H9 (cell line): Measurements from ENCODE around the gene RRBP1. TPM values are rescaled to one million over a fixed set of nuclear protein-coding genes. Genes with fewer than 3 reads are reported as not detected.

Experiments
- DNase-seq: peaks from one replicate; pipeline ENCODE4 v3.0.0-alpha.2; 2017
- H2AFZ ChIP-seq: one replicate; pipeline ENCODE4 v1.6.1; 2013; ENCODE audit warnings: mild to moderate bottlenecking, low read length, control low read depth, moderate library complexity
- H2AK5ac ChIP-seq: 2 replicates; pipeline ENCODE4 v1.6.1; 2013; ENCODE audit warnings: low read length, control low read depth, mixed read lengths; ENCODE audit not compliant: insufficient read length
- H2BK120ac ChIP-seq: one replicate; pipeline ENCODE4 v1.6.1; 2013; ENCODE audit warnings: low read depth, mild to moderate bottlenecking, low read length, control low read depth, inconsistent platforms; ENCODE audit not compliant: poor library complexity, severe bottlenecking
- H2BK12ac ChIP-seq: 2 replicates; pipeline ENCODE4 v1.6.1; 2013; ENCODE audit warnings: low read length, control low read depth, mixed read lengths, low read depth; ENCODE audit not compliant: insufficient read length
- H2BK15ac ChIP-seq: 2 replicates; pipeline ENCODE4 v1.6.1; 2013; ENCODE audit warnings: low read depth, low read length, control low read depth
- H2BK20ac ChIP-seq: one replicate; pipeline ENCODE4 v1.6.1; 2013; ENCODE audit warnings: low read depth, mild to moderate bottlenecking, low read length, control low read depth, inconsistent platforms; ENCODE audit not compliant: poor library complexity, severe bottlenecking
- H2BK5ac ChIP-seq: 2 replicates; pipeline ENCODE4 v1.6.1; 2013; ENCODE audit warnings: low read length, control low read depth, mixed read lengths; ENCODE audit not compliant: insufficient read length
- H3K14ac ChIP-seq: 2 replicates; pipeline ENCODE4 v1.6.1; 2013; ENCODE audit warnings: low read length, control low read depth; ENCODE audit not compliant: insufficient read depth
- H3K18ac ChIP-seq: 2 replicates; pipeline ENCODE4 v1.6.1; 2013; ENCODE audit warnings: low read depth, mild to moderate bottlenecking, mixed read lengths, low read length, control low read depth; ENCODE audit not compliant: insufficient read length
- H3K23ac ChIP-seq: 2 replicates; pipeline ENCODE4 v1.6.1; 2013; ENCODE audit warnings: low read length, control low read depth, mixed read lengths, low read depth; ENCODE audit not compliant: insufficient read length
- H3K23me2 ChIP-seq: 2 replicates; pipeline ENCODE4 v1.6.1; 2013; ENCODE audit warnings: low read depth, mild to moderate bottlenecking, mixed read lengths, low read length, control low read depth; ENCODE audit not compliant: insufficient read length, poor library complexity, severe bottlenecking
- H3K27ac ChIP-seq: 2 replicates; pipeline ENCODE4 v1.5.1; 2013; ENCODE audit warnings: low read length, control low read depth, mixed read lengths, low read depth; ENCODE audit not compliant: insufficient read length
- H3K27me3 ChIP-seq: 2 replicates; pipeline ENCODE4 v1.6.1; 2013; ENCODE audit warnings: low read length, control low read depth, inconsistent platforms; ENCODE audit not compliant: insufficient read depth
- H3K4ac ChIP-seq: 2 replicates; pipeline ENCODE4 v1.6.1; 2013; ENCODE audit warnings: low read depth, mild to moderate bottlenecking, control low read depth, inconsistent platforms, low read length, moderate library complexity
- H3K4me1 ChIP-seq: 2 replicates; pipeline ENCODE4 v1.6.1; 2013; ENCODE audit warnings: low read length, control low read depth, inconsistent platforms; ENCODE audit not compliant: insufficient read depth
- H3K4me2 ChIP-seq: 2 replicates; pipeline ENCODE4 v1.6.1; 2013; ENCODE audit warnings: low read length, control low read depth, mixed read lengths; ENCODE audit not compliant: insufficient read length, insufficient read depth
- H3K56ac ChIP-seq: 2 replicates; pipeline ENCODE4 v1.6.1; 2013; ENCODE audit warnings: low read depth, mild to moderate bottlenecking, mixed read lengths, low read length, control low read depth; ENCODE audit not compliant: insufficient read length
- H3K79me1 ChIP-seq: 2 replicates; pipeline ENCODE4 v1.6.1; 2013; ENCODE audit warnings: low read depth, mild to moderate bottlenecking, moderate library complexity, low read length, control low read depth, inconsistent platforms; ENCODE audit not compliant: insufficient read depth, poor library complexity, severe bottlenecking
- H3K79me2 ChIP-seq: 2 replicates; pipeline ENCODE4 v1.6.1; 2013; ENCODE audit warnings: low read length, control low read depth, inconsistent platforms; ENCODE audit not compliant: insufficient read depth
- H3K9ac ChIP-seq: 2 replicates; pipeline ENCODE4 v1.6.1; 2013; ENCODE audit warnings: low read length, control low read depth, mixed read lengths; ENCODE audit not compliant: insufficient read length; ENCODE audit errors: extremely low read depth
- H3K9me3 ChIP-seq: one replicate; pipeline ENCODE4 v1.6.1; 2013; ENCODE audit warnings: low read depth, low read length, inconsistent platforms; ENCODE audit not compliant: control insufficient read depth
- H3T11ph ChIP-seq: one replicate; pipeline ENCODE4 v1.6.1; 2013; ENCODE audit warnings: mild to moderate bottlenecking, low read length, control low read depth, inconsistent platforms
- H4K20me1 ChIP-seq: one replicate; pipeline ENCODE4 v1.6.1; 2013; ENCODE audit not compliant: control insufficient read depth, insufficient read length, insufficient read depth
- H4K5ac ChIP-seq: 2 replicates; pipeline ENCODE4 v1.6.1; 2013; ENCODE audit warnings: low read depth, mild to moderate bottlenecking, mixed read lengths, low read length, control low read depth; ENCODE audit not compliant: insufficient read length
- H4K8ac ChIP-seq: replicated peaks from 2 replicates; pipeline ENCODE4 v1.6.1; 2013; ENCODE audit warnings: low read length, control low read depth, mixed read lengths, low read depth; ENCODE audit not compliant: insufficient read length
- H4K91ac ChIP-seq: 2 replicates; pipeline ENCODE4 v1.6.1; 2013; ENCODE audit warnings: low read depth, mild to moderate bottlenecking, moderate library complexity, mixed read lengths, low read length, control low read depth; ENCODE audit not compliant: insufficient read length
- H3K27ac Mint-ChIP-seq, 3 experiments: 2 replicates in 2 of 3; 3 replicates in 1 of 3; pipeline ENCODE4 v1.8.0; 2020 to 2021; ENCODE audit warnings: mixed read lengths in 3 of 3, mild to moderate bottlenecking in 1 of 3, moderate library complexity in 1 of 3
- H3K27me3 Mint-ChIP-seq: 2 replicates; pipeline ENCODE4 v1.8.0; 2021; ENCODE audit warnings: low read depth, mild to moderate bottlenecking, moderate library complexity, mixed read lengths
- H3K36me3 Mint-ChIP-seq, 3 experiments: 2 replicates in 2 of 3; 3 replicates in 1 of 3; pipeline ENCODE4 v1.8.0; 2020 to 2021; ENCODE audit warnings: low read depth in 3 of 3, mixed read lengths in 3 of 3; ENCODE audit not compliant: insufficient read depth in 1 of 3
- H3K4me1 Mint-ChIP-seq, 2 experiments: 2 replicates each; pipeline ENCODE4 v1.8.0; 2020; ENCODE audit warnings: mixed read lengths in 2 of 2
- H3K4me3 Mint-ChIP-seq, 2 experiments: 2 replicates in 1 of 2; 3 replicates in 1 of 2; pipeline ENCODE4 v1.8.0; 2020 to 2021; ENCODE audit warnings: mild to moderate bottlenecking in 2 of 2, mixed read lengths in 2 of 2, moderate library complexity in 1 of 2
- H3K9me3 Mint-ChIP-seq, 2 experiments: 2 replicates in 1 of 2; 3 replicates in 1 of 2; pipeline ENCODE4 v1.8.0; 2020; ENCODE audit warnings: mild to moderate bottlenecking in 2 of 2, mixed read lengths in 2 of 2, moderate library complexity in 1 of 2
- CTCF ChIP-seq: fragments of 200-600 bp; sonication (generic); conservative IDR thresholded peaks from 3 replicates; pipeline ENCODE4 v1.8.0; 2021; ENCODE audit warnings: antibody characterized with exemption, mild to moderate bottlenecking
- WGBS: extraction: QIAGEN DNeasy Blood & Tissue Kit; methylation state at CpG from one replicate; pipeline ENCODE4 v1.1.7; 2013; ENCODE audit warnings: missing lambda C conversion rate, low lambda C conversion rate, mixed read lengths; ENCODE audit not compliant: insufficient read length; ENCODE audit errors: extremely low coverage; 5-methylcytosine and 5-hydroxymethylcytosine counted together
- total RNA-seq: library from RNA; stranded (reverse); gene quantifications from 2 replicates; pipeline ENCODE4 v1.2.1, GENCODE V29; 2021

Gene RRBP1
- total RNA-seq, 1 experiment from 2014 or later, result 97.8 TPM

GRCh38 chr20:17679941-17680835, 1.9 kb downstream of the RRBP1 start:
- DNase-seq, result no peak
- Histone ChIP-seq H4K5ac (no peak overlapping the region), H3K79me2 (peaks cover 25% of the 10 kb centered on the region), H4K8ac (no peak overlapping the region), H3K14ac (no peak overlapping the region), H3K18ac (no peak overlapping the region), H3K23me2 (peaks cover 9% of the 10 kb centered on the region), H4K91ac (no peak overlapping the region), H3K9me3 (no peaks in the 10 kb centered on the region), H3K79me1 (peaks cover 6% of the 10 kb centered on the region), H3K4me2 (peak overlapping the region; percentile 69), H3K4ac (no peak overlapping the region), H3K27me3 (no peaks in the 10 kb centered on the region), H2BK15ac (no peak overlapping the region), H3K56ac (no peak overlapping the region), H2BK20ac (no peak overlapping the region), H4K20me1 (no peaks in the 10 kb centered on the region), H2BK120ac (no peak overlapping the region), H2BK12ac (no peak overlapping the region), H3K4me1 (peaks cover 6% of the 10 kb centered on the region; the same call in 1 of the 2 replicates), H2AFZ (no peak overlapping the region), H3K9ac (peak overlapping the region; percentile 11), H3K23ac (no peak overlapping the region), H2AK5ac (no peak overlapping the region), H3K27ac (no peak overlapping the region), H2BK5ac (no peak overlapping the region), H3T11ph (no peak overlapping the region)
- Mint-ChIP-seq H3K4me1 (peaks cover 33 to 38% of the 10 kb centered on the region in 2 experiments), H3K9me3 (no peaks in the 10 kb centered on the region), H3K4me3 (peak overlapping the region; percentile 83 to 91), H3K27me3 (peaks cover 13% of the 10 kb centered on the region), H3K27ac (peak overlapping the region in 2 of 3 experiments; percentile 55 to 86; a peak in 4 of 7 replicates), H3K36me3 (peaks cover 15 to 35% (median 27%) of the 10 kb centered on the region in 3 experiments)
- no peak for TF ChIP-seq CTCF
- WGBS, result no CpG with 5 or more reads among the region's 27 CpGs
